ENCODE results near the gene EIF4B.
"Not testable (repeated sequence)": the region's sequence is repeated elsewhere in the genome, so short reads cannot be mapped to it uniquely, and the experiment has no call there.

EIF4B gene, protein sequence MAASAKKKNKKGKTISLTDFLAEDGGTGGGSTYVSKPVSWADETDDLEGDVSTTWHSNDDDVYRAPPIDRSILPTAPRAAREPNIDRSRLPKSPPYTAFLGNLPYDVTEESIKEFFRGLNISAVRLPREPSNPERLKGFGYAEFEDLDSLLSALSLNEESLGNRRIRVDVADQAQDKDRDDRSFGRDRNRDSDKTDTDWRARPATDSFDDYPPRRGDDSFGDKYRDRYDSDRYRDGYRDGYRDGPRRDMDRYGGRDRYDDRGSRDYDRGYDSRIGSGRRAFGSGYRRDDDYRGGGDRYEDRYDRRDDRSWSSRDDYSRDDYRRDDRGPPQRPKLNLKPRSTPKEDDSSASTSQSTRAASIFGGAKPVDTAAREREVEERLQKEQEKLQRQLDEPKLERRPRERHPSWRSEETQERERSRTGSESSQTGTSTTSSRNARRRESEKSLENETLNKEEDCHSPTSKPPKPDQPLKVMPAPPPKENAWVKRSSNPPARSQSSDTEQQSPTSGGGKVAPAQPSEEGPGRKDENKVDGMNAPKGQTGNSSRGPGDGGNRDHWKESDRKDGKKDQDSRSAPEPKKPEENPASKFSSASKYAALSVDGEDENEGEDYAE

DNA sequence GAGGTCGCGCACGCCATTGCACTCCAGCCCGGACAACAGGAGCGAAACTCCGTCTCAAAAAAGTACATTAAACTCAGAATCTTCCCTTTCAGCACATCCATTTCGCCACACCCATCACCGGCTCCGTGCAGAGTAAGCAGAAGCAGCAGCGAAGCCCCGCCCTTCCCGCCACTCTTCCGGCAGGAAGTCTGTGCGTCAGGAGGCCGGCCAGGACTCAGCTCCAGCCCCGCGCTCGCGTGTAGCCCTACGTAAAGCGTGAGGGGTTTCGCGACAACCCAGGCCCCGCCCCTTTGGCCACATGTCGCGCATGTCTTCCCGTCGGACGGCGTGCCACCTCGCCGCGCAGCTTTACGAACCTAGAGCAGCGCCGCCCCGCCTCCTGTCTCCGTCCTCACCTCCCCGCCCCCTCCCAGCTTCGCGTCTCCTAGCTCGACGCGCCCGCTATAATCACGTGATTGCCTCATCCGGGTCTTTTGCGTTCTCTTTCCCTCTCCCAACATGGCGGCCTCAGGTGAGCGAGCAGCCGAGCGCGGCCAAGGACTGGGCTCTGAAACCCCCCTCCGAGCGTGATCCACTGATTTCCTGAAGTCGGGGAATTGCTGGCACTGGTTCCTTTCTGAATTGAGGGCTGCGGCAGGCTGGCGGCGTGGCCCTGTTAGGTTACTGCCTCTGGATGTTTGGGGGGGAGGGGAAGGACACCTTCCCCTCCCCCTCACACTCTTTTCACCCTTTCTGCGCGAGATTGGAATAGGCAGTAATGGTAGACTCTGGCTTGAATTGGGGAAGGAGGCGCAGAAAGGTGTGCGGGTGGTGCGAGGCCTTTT is at the start of gene EIF4B:
Gene EIF4B (plus strand): TSS at position 471 of the 824 bp plus-strand sequence. CDS start 28 bp downstream, at position 499.
- ATAC-seq: peak; percentile 90 to 94

GRCh38 chr12:52956987-52957386 is 49.3 kb upstream of the EIF4B start:
- ATAC-seq: no peak

- ATAC-seq: no peak
Observed at GRCh38 chr12:52964556-52965336, 41.5 kb upstream of the EIF4B start.

DNA sequence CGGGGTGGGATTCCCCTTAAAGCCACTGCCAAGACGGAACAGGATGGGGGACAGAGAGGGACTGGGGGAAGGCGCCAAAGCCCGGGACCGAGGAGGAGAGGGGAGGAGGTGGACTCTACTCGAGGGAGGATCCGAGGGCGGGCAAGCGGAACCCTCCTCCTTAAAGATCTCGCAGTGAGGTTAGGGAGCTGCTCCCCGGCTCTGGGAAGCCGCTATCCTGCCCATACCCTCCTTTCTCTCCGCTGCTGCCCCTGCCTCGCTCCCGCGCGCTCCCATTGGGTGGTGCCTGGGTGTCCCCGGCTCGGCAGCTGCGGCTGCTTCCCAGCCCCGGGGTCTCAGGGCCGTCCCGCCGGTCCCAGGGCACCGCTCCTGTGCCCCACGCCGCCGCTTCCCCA is 40.9 kb upstream of the EIF4B start:
- no peak for ATAC-seq

GRCh38 chr12:52969166-52969795 is 37.0 kb upstream of the EIF4B start:
- no peak for ATAC-seq

GRCh38 chr12:52969828-52970569 is 36.3 kb upstream of the EIF4B start:
- ATAC-seq: no peak

GRCh38 chr12:52971679-52972329 is 34.5 kb upstream of the EIF4B start:
- no peak for ATAC-seq

- ATAC-seq: no peak
Observed at GRCh38 chr12:52975204-52975603, 31.1 kb upstream of the EIF4B start.

DNA sequence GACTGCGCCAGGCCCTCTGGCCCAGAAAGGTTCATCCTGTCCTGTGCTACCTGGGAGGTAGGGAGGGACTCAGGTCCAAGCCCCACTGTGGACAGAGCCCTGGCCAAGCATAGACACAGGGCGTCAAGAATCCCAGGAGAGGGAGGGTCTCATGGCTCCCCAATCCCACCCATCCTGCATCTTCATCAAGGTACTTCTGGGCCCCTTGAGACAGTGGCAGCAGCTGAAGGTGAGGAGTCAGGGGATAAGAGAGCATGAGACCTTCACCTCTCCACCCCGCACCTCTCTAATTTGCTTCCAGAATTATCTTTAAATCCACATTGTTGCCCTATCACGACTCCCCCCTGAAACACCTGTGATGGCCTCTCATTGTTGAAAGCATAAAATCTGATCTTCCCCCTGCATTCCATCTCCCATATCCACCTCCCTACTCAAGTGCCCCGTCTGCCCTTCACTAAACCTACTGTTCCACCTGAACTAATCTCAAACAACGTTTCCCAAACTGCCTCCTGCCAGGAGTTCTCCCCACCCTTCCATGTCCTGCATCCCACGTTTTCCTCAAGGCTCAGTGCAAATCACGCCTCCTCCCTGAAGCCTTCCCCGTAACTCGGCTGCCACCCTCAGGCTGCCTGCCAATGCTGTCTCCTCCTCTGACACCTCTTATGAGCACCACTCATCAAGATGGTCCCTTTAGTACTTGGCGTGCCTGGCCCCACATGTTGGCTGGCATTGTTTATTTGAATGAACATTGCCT is 30.3 kb upstream of the EIF4B start:
- no peak for ATAC-seq

GRCh38 chr12:52976574-52977071 is 29.6 kb upstream of the EIF4B start:
- ATAC-seq: no peak

GRCh38 chr12:52977170-52977569 is 29.1 kb upstream of the EIF4B start:
- ATAC-seq: no peak

DNA sequence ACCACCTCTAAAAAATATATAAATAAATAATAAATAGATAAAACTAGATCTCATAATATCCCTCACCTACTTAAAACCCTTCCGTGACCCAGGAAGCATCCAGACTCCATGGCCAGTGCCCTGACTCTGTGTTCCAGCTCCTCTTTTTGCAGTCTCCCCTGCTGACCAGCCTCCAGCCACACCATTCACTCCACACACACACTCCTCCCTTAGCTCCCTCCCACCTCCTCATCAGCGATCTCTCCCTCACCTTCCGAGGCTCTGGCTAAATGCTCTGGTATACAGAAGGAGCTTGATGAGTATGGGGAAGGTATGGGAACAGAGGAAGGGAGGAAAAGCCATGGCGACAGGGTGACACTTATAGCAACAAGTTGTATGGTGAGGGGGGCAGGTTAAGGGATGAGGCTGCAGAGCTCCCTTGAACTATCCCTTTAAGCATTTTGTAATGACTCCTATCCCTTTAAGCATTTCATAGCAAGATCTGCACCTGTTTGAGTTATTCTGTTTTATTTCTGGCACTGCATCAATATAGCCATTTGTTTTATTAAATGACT is 26.1 kb upstream of the EIF4B start:
- no peak for ATAC-seq

- peak; percentile 89 to 92 for ATAC-seq
Observed at GRCh38 chr12:52980650-52981423, 25.4 kb upstream of the EIF4B start.

DNA sequence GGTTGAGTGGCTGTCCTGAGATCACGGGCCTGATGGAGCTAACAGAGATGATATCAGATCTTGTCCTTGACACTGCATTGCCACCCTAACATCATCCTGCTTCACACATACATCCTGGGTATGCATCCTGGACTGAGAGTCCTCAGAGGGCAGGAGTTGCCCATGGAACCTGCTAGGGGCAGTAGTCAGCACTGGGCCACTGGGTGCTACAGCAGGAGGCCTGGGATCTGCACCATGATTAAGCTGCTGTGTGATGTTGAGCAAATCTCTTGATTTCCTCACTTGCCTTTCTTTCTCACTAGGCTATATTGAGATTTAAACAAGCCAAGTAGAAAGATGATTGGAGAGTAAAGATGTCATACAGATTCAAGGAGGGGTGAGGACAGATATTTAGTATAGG is 22.1 kb upstream of the EIF4B start:
- no peak for ATAC-seq

DNA sequence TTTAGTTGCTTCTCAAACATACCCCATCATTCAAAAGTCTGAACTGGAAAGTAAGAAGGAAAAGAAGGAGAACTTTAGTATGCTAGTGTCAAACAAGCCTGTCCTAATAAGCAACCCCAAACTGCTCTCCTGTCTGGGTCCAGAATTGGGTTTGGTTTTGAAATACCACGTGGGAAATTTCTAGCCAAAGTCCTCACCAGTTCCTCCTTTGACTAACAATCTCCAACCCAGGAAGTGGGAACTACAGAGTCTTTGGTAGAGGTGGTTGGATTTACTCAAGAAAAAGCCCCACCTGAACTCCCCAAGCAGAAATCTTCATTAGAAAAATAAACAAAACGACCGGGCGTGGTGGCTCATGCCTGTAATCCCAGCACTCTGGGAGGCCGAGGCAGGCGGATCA is 17.4 kb upstream of the EIF4B start:
- no peak for ATAC-seq

GRCh38 chr12:52990206-52990605 is 16.1 kb upstream of the EIF4B start:
- no peak for ATAC-seq

DNA sequence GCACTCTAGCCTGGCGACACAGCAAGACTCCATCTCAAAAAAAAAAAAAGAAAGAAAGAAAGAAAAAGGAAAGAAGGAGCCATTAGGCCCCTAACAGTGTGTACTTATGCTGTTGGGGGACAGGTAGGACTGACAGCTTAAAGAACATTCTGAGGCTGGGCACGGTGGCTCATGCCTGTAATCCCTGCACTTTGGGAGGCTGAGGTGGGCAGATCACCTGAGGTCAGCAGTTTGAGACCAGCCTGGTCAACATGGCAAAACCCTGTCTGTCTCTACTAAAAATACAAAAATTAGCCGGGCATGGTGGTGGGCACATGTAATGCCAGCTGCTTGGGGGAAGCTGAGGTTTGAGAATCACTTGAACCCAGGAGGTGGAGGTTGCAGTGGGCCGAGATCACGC is 14.0 kb upstream of the EIF4B start:
- not testable (repeated sequence) for ATAC-seq

- no peak for ATAC-seq
Observed at GRCh38 chr12:52992699-52993557, 13.3 kb upstream of the EIF4B start.

Measured in activated CD4-positive, CD25-positive, alpha-beta regulatory T cell treated with anti-CD3 and anti-CD28 coated beads, Interleukin-2, amount 50 U/mL, for 24 hours (primary cell).